ES-I3 (cell line): ENCODE data around the gene EPB41.

ENCODE experiments used
- H3K36me3 ChIP-seq: 2 replicates; pipeline ENCODE4 v1.6.1; 2013; ENCODE audit warnings: mild to moderate bottlenecking, low read length, control low read depth, moderate library complexity; ENCODE audit not compliant: insufficient read depth
- H3K4me1 ChIP-seq: 2 replicates; pipeline ENCODE4 v1.6.1; 2013; ENCODE audit warnings: mild to moderate bottlenecking, control low read depth, low read length; ENCODE audit not compliant: insufficient read depth
- H3K9ac ChIP-seq: 2 replicates; pipeline ENCODE4 v1.6.1; 2013; ENCODE audit warnings: low read depth, mild to moderate bottlenecking, low read length, moderate library complexity
- H3K9me3 ChIP-seq: 2 replicates; pipeline ENCODE4 v1.6.1; 2013; ENCODE audit warnings: mild to moderate bottlenecking, low read length, moderate library complexity; ENCODE audit not compliant: control insufficient read depth, insufficient read depth

EPB41 gene

GRCh38 chr1:28965271-28965870 lies 51.0 kb downstream of the EPB41 start:
- Histone ChIP-seq H3K9ac (no peak overlapping the region), H3K36me3 (no peaks in the 10 kb centered on the region), H3K4me1 (no peaks in the 10 kb centered on the region; the same call in 1 of the 2 replicates), H3K9me3 (no peaks in the 10 kb centered on the region)

- H3K9ac ChIP-seq: no peak overlapping the region
- H3K9me3 ChIP-seq: no peaks in the 10 kb centered on the region
- H3K4me1 ChIP-seq: no peaks in the 10 kb centered on the region; the same call in 1 of the 2 replicates
- H3K36me3 ChIP-seq: no peaks in the 10 kb centered on the region
These were observed 52.2 kb downstream of the EPB41 start for GRCh38 chr1:28966617-28967016.

- no peaks in the 10 kb centered on the region for H3K9me3 ChIP-seq
- no peak overlapping the region for H3K9ac ChIP-seq
- no peaks in the 10 kb centered on the region for H3K36me3 ChIP-seq
- peaks cover 5% of the 10 kb centered on the region; the same call in 1 of the 2 replicates for H3K4me1 ChIP-seq
These were observed 57.8 kb downstream of the EPB41 start for GRCh38 chr1:28971980-28972771.

- Histone ChIP-seq H3K36me3 (no peaks in the 10 kb centered on the region), H3K9ac (no peak overlapping the region), H3K9me3 (no peaks in the 10 kb centered on the region), H3K4me1 (peaks cover 5% of the 10 kb centered on the region; the same call in 1 of the 2 replicates)
These were observed 59.4 kb downstream of the EPB41 start for GRCh38 chr1:28973596-28974421.

GRCh38 chr1:28974432-28974831 lies 60.1 kb downstream of the EPB41 start:
- Histone ChIP-seq H3K9me3 (no peaks in the 10 kb centered on the region), H3K36me3 (no peaks in the 10 kb centered on the region), H3K9ac (no peak overlapping the region)

GRCh38 chr1:28976248-28976647 lies 61.9 kb downstream of the EPB41 start:
- Histone ChIP-seq H3K36me3 (no peaks in the 10 kb centered on the region), H3K9ac (no peak overlapping the region), H3K9me3 (no peaks in the 10 kb centered on the region), H3K4me1 (peaks cover 5% of the 10 kb centered on the region; the same call in 1 of the 2 replicates)

More at GRCh38 chr1:28974432-28974831, 60.1 kb downstream of the EPB41 start:
- H3K4me1 ChIP-seq: peaks cover 5% of the 10 kb centered on the region; the same call in 1 of the 2 replicates

GRCh38 chr1:28981210-28981609 lies 66.8 kb downstream of the EPB41 start:
- no peak overlapping the region for H3K9ac ChIP-seq

GRCh38 chr1:28982198-28982597 lies 67.8 kb downstream of the EPB41 start:
- no peak overlapping the region for H3K9ac ChIP-seq
- no peaks in the 10 kb centered on the region for H3K36me3 ChIP-seq
- no peaks in the 10 kb centered on the region; the same call in 1 of the 2 replicates for H3K9me3 ChIP-seq
- peaks cover 8% of the 10 kb centered on the region; the same call in 1 of the 2 replicates for H3K4me1 ChIP-seq

More at GRCh38 chr1:28981210-28981609, 66.8 kb downstream of the EPB41 start:
- Histone ChIP-seq H3K36me3 (no peaks in the 10 kb centered on the region), H3K9me3 (no peaks in the 10 kb centered on the region; the same call in 1 of the 2 replicates), H3K4me1 (peaks cover 8% of the 10 kb centered on the region; the same call in 1 of the 2 replicates)

GRCh38 chr1:28983091-28983490 lies 68.7 kb downstream of the EPB41 start:
- Histone ChIP-seq H3K9me3 (no peaks in the 10 kb centered on the region; the same call in 1 of the 2 replicates), H3K36me3 (no peaks in the 10 kb centered on the region), H3K4me1 (peaks cover 8% of the 10 kb centered on the region; the same call in 1 of the 2 replicates), H3K9ac (no peak overlapping the region)

GRCh38 chr1:28983509-28984310 lies 69.3 kb downstream of the EPB41 start:
- Histone ChIP-seq H3K4me1 (peaks cover 8% of the 10 kb centered on the region; the same call in 1 of the 2 replicates), H3K36me3 (no peaks in the 10 kb centered on the region), H3K9ac (no peak overlapping the region), H3K9me3 (no peaks in the 10 kb centered on the region; the same call in 1 of the 2 replicates)

GRCh38 chr1:28984311-28984684 lies 69.9 kb downstream of the EPB41 start:
- peaks cover 8% of the 10 kb centered on the region; the same call in 1 of the 2 replicates for H3K4me1 ChIP-seq
- H3K9me3 ChIP-seq: no peaks in the 10 kb centered on the region; the same call in 1 of the 2 replicates
- no peaks in the 10 kb centered on the region for H3K36me3 ChIP-seq
- no peak overlapping the region for H3K9ac ChIP-seq

GRCh38 chr1:28985427-28985826 lies 71.1 kb downstream of the EPB41 start:
- no peaks in the 10 kb centered on the region; the same call in 1 of the 2 replicates for H3K9me3 ChIP-seq
- H3K4me1 ChIP-seq: peaks cover 8% of the 10 kb centered on the region; the same call in 1 of the 2 replicates
- H3K36me3 ChIP-seq: no peaks in the 10 kb centered on the region
- no peak overlapping the region for H3K9ac ChIP-seq

GRCh38 chr1:28986306-28986910 lies 72.0 kb downstream of the EPB41 start:
- Histone ChIP-seq H3K9ac (no peak overlapping the region), H3K9me3 (no peaks in the 10 kb centered on the region; the same call in 1 of the 2 replicates), H3K4me1 (peaks cover 8% of the 10 kb centered on the region; the same call in 1 of the 2 replicates), H3K36me3 (no peaks in the 10 kb centered on the region)
